Activated CD4-positive, alpha-beta T cell treated with anti-CD3 and anti-CD28 coated beads, Interleukin-2, amount 50 U/mL, for 24 hours (primary cell): ENCODE data around the gene NANOS3.

Experiments used
- DNase-seq, 2 donors: peaks; one replicate each; pipeline ENCODE4 v3.0.0-alpha.2; 2020; ENCODE audit warnings: low read depth in 1 of 2, low spot score in 1 of 2

NANOS3 gene

GRCh38 chr19:13864667-13865570, 12.0 kb upstream of the NANOS3 start:
- DNase-seq: no peak

- DNase-seq: no peak
Observed at GRCh38 chr19:13865571-13866462, 11.1 kb upstream of the NANOS3 start.

GRCh38 chr19:13866463-13867046, 10.4 kb upstream of the NANOS3 start:
- no peak for DNase-seq

DNA sequence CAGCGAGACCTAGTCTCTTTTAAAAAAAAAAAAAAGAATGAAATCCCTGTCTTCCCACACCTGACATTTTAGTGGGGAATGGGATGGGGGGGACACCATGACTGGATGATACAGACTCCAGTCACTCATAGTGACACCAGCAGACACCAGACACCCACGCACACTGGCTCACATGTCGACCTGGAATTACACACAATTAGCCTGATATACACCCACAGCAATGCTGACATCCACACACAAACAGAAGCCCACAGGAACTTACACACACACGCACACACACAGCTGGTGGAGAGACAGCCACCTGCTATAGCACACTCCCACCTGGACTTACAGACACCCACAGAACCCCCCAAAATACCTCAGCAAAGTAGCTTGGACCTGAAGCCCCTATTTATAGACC, 8.3 kb upstream of the NANOS3 start:
- no peak for DNase-seq

- no peak for DNase-seq
Observed at GRCh38 chr19:13869281-13869680, 7.7 kb upstream of the NANOS3 start.

DNA sequence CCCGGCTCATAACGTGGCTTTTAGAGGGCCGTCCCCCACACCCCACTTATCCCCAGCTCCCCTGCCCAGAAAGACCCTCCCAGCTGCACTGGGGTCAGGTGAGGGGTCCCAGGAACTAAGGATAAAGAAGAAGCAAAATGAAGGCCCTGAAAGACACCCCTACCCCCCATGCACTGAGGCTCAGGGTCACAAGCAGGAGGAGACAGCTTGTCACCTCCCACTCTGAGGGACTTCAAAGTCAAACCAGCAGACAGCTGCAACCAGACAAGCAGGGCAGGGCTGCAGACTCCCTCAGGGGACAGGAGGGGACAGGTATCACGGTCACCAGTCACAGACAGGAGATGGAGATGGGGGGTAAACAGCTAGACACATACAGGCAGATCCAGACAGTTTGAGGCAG, 6.1 kb upstream of the NANOS3 start:
- DNase-seq: no peak

GRCh38 chr19:13872339-13872694, 4.6 kb upstream of the NANOS3 start:
- DNase-seq: no peak

DNA sequence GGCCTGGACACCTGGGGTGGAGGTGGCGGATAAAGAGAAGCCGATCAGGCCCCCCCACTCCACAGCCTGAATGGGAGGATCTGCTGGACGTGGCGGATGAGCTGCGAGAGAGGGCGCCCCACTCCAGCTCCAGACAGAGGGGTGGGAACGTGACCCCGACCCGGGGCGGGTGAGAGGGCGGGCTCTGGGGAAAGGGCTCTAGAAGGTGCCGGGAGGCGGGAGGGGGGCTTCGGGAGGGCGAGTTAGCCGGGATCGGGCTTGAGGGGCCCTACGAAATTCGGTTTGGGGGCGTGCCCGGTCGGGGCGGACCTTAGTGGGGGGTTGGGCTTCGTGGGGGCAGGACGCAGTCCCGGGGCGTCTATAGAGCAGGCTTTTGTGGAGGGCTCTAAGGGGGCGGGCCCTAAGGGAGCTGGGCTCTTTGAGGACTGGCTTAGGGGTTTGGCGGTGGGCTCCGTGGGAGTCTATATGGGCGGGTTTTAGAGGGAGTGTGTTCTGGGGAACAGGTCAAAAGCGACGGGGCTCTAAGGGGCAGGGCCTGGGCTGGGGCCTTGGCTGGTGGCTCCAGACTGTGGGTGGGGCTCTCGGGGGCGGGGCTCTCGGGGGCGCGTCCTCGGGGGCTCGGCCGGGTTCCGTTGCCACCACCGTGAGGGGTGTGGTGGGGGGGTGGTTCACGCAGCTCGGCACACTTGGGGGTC, 4.1 kb upstream of the NANOS3 start:
- DNase-seq: no peak

DNA sequence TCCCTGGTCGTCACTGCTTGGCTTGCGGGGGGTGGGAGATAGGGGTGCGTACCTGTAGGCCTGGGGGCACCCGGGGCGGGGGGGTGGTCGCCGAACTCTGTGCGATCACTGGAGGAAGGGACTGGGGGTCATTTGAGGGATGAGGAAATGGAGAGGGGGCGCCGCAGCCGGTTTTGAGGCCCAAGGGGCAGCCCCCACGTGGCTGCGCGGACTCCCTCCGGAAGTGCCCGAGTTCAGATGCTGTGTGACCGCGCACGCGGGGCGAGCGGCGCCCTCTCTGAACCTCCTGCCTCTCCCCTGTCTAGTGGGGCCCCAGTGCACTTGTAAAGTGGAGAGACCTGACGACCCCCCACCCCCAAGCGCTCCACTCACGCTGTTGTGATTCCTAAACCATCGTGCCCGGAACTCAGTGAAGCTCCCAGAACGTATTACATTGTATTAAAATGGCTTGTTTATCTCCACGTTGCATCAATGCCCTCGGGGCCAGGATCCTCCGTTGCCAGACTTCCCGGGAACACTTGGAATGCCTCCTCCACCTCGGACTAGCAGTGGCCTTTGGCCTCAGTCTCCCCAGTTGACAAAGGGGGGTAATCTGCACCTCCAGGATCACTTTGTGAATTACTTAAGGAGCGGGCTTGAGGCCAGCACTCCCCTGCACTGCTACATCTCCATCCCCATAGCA, 3.0 kb upstream of the NANOS3 start:
- DNase-seq: no peak

GRCh38 chr19:13875824-13876223, 1.1 kb upstream of the NANOS3 start:
- DNase-seq: no peak

DNA sequence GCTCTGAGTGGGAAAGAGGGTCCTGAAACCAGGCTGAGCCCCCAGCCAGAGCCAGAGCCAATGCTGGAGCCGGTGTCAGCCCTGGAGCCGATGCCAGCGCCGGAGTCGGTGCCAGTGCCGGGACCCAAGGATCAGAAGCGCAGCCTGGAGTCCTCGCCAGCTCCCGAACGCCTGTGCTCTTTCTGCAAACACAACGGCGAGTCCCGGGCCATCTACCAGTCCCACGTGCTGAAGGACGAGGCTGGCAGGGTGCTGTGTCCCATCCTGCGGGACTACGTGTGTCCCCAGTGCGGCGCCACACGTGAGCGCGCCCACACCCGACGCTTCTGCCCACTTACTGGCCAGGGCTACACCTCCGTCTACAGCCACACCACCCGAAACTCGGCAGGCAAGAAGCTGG, 369 bp downstream of the NANOS3 start:
- DNase-seq: no peak

GRCh38 chr19:13880059-13881043, 3.4 kb downstream of the NANOS3 start:
- peak; percentile 98 for DNase-seq

GRCh38 chr19:13881251-13881691, 4.3 kb downstream of the NANOS3 start:
- DNase-seq: no peak

GRCh38 chr19:13881692-13882418, 4.9 kb downstream of the NANOS3 start:
- DNase-seq: peak in 1 of 2 donors; percentile 17

DNA sequence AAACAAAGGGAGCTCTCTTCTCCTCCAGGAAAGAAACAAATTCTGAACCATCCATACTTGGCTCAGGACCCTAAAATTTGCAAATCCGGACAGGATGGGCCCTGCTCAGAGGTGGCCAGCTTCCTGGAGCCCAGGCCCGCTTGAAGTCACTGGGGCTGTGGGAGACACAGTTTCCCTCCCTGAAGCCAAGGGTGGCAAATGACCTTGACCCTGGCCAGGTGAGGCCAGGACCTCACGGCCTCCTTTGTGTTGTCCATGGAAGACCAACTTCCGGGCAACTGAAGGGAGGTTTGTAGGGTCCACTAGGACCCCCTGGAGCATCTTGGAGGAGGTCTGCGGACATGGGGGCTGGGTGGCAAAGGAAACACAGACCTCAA, 5.5 kb downstream of the NANOS3 start:
- DNase-seq: no peak

- no peak for DNase-seq
Observed at GRCh38 chr19:13882836-13883235, 5.9 kb downstream of the NANOS3 start.

DNA sequence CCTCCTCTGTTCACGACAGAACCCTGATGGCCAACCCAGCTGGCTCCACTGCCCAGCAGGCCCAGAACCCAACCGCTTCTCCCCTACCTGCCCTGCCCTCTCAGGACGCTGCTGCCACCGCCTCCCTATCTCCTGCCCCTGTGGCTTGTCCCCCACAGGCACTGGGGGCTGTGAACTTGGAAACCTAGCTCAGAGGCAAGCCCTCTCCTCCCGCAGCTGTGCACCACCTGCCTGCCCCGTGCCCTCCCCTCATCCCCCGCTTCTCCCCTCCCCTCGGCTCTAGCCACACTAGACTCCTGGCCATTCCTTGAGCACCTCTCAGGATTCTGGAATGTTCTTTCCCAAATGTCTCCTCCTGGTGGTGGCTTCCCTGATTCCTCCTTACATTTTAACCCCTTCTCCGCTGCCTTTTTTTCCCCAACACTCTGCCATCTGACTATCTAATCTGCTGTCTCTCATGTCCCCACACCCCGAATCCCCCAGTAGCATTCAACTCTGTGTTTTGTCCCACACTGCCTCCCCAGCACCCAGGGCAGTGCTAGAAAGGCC, 6.7 kb downstream of the NANOS3 start:
- no peak for DNase-seq
